HepG2 (cell line): ENCODE data around the gene C2orf78. TPM values are rescaled to one million over a fixed set of nuclear protein-coding genes. Genes with fewer than 3 reads are reported as not detected.

Experiments
- ATF3 ChIP-seq: sonication (generic); formaldehyde crosslinking; IDR thresholded peaks from 2 replicates; pipeline ENCODE4 v1.4.0; 2020; ENCODE audit warnings: missing genetic modification reagents
- CHD2 ChIP-seq: IDR thresholded peaks from 2 replicates; pipeline ENCODE4 v1.6.1; 2011; ENCODE audit warnings: low read depth, low read length, improper control_type of control experiment
- DNMT1 ChIP-seq: sonication (generic); formaldehyde crosslinking; IDR thresholded peaks from 2 replicates; pipeline ENCODE4 v1.5.1; 2020; ENCODE audit warnings: mild to moderate bottlenecking, missing genetic modification reagents
- DZIP1 ChIP-seq: sonication (generic); formaldehyde crosslinking; IDR thresholded peaks from 2 replicates; pipeline ENCODE4 v1.5.0; 2020; ENCODE audit warnings: mild to moderate bottlenecking, missing genetic modification reagents
- EEA1 ChIP-seq: sonication (generic); formaldehyde crosslinking; IDR thresholded peaks from 2 replicates; pipeline ENCODE4 v1.5.1; 2020; ENCODE audit warnings: mild to moderate bottlenecking, missing genetic modification reagents, borderline replicate concordance
- FOXK1 ChIP-seq: sonication (generic); formaldehyde crosslinking; IDR thresholded peaks from 2 replicates; pipeline ENCODE4 v1.4.0; 2020; ENCODE audit warnings: low read depth, missing genetic modification reagents, borderline replicate concordance
- GABPB1 ChIP-seq: IDR thresholded peaks from 2 replicates; pipeline ENCODE4 v1.6.1; 2016; ENCODE audit warnings: mild to moderate bottlenecking, missing genetic modification reagents, moderate library complexity, missing compliant biosample characterization
- JUNB ChIP-seq: sonication (generic); formaldehyde crosslinking; IDR thresholded peaks from 2 replicates; pipeline ENCODE4 v1.8.0; 2022; ENCODE audit warnings: missing genetic modification reagents, mild to moderate bottlenecking, borderline replicate concordance
- LCORL ChIP-seq, 2 experiments: fragments of 450-650 bp in 1 of 2; sonication (generic) in 1 of 2; formaldehyde crosslinking in 1 of 2; IDR thresholded peaks; 2 replicates each; pipeline versions ENCODE4 v1.5.0 to v1.6.1; 2017 to 2020; ENCODE audit warnings: antibody characterized with exemption in 1 of 2, missing genetic modification reagents in 1 of 2
- MAFG ChIP-seq: sonication (generic); formaldehyde crosslinking; IDR thresholded peaks from 2 replicates; pipeline ENCODE4 v1.5.1; 2020; ENCODE audit warnings: mild to moderate bottlenecking, missing genetic modification reagents
- PAF1 ChIP-seq: IDR thresholded peaks from 2 replicates; pipeline ENCODE4 v1.6.1; 2016; ENCODE audit warnings: missing genetic modification reagents, missing compliant biosample characterization
- PRDM10 ChIP-seq: sonication (generic); formaldehyde crosslinking; IDR thresholded peaks from 2 replicates; pipeline ENCODE4 v1.4.0; 2020; ENCODE audit warnings: low read depth, missing genetic modification reagents
- SKI ChIP-seq: fragments of 450-650 bp; IDR thresholded peaks from one replicate; pipeline ENCODE4 v1.6.1; 2018; ENCODE audit warnings: mild to moderate bottlenecking; ENCODE audit not compliant: partially characterized antibody
- SMAD1 ChIP-seq: sonication (generic); formaldehyde crosslinking; IDR thresholded peaks from 2 replicates; pipeline ENCODE4 v1.4.0; 2020; ENCODE audit warnings: missing genetic modification reagents, low read depth, mild to moderate bottlenecking, borderline replicate concordance
- SMYD3 ChIP-seq: sonication (generic); formaldehyde crosslinking; IDR thresholded peaks from 2 replicates; pipeline ENCODE4 v1.8.1; 2023; ENCODE audit warnings: mild to moderate bottlenecking, missing genetic modification reagents
- SRSF9 ChIP-seq: fragments of 200-400 bp; formaldehyde crosslinking; IDR thresholded peaks from 2 replicates; pipeline ENCODE4 v1.6.1; 2018; ENCODE audit warnings: borderline replicate concordance, mild to moderate bottlenecking, low read depth, low read length; ENCODE audit not compliant: insufficient read depth, poor library complexity, severe bottlenecking
- ZFP37 ChIP-seq: sonication (generic); formaldehyde crosslinking; IDR thresholded peaks from 2 replicates; pipeline ENCODE4 v1.4.0; 2020; ENCODE audit warnings: missing genetic modification reagents, borderline replicate concordance
- ZKSCAN8 ChIP-seq: IDR thresholded peaks from 2 replicates; pipeline ENCODE4 v1.6.1; 2016; ENCODE audit warnings: borderline replicate concordance, missing genetic modification reagents, missing compliant biosample characterization
- ZNF17 ChIP-seq: sonication (generic); formaldehyde crosslinking; IDR thresholded peaks from 2 replicates; pipeline ENCODE4 v1.5.0; 2020; ENCODE audit warnings: mild to moderate bottlenecking, missing genetic modification reagents
- ZNF709 ChIP-seq: sonication (generic); formaldehyde crosslinking; IDR thresholded peaks from 2 replicates; pipeline ENCODE4 v1.5.0; 2020; ENCODE audit warnings: mild to moderate bottlenecking, missing genetic modification reagents
- ZNF879 ChIP-seq: sonication (generic); formaldehyde crosslinking; IDR thresholded peaks from 2 replicates; pipeline ENCODE4 v1.8.1; 2023; ENCODE audit warnings: missing genetic modification reagents
- ZSCAN21 ChIP-seq: sonication (generic); formaldehyde crosslinking; IDR thresholded peaks from 2 replicates; pipeline ENCODE4 v1.8.0; 2022; ENCODE audit warnings: mild to moderate bottlenecking, missing genetic modification reagents, moderate library complexity, borderline replicate concordance
- polyA plus RNA-seq, 8 experiments: library from polyadenylated mRNA; depleted of rRNA in 3 of 8; stranded (reverse) in 7 of 8; unstranded in 1 of 8; fragments of >200 nt; fragmentation: Illumina TruSeq in 4 of 8; extraction: Trizol in 4 of 8; gene quantifications; 2 replicates each; pipeline versions ENCODE4 v1.2.1 to v1.2.3, GENCODE V29; 2011 to 2016; ENCODE audit warnings: low read depth in 4 of 8, missing spikeins in 1 of 8, mixed read lengths in 1 of 8; ENCODE audit not compliant: insufficient read depth in 1 of 8
- total RNA-seq, 5 experiments: library from RNA; depleted of rRNA; stranded (reverse); fragments of >200 nt; fragmentation: Illumina TruSeq; extraction: Trizol; gene quantifications; 2 replicates each; pipeline ENCODE4 v1.2.3, GENCODE V29; 2016; ENCODE audit warnings: low read depth in 1 of 5

Gene C2orf78
- total and polyA plus RNA-seq, 2 of the 13 experiments (the other 11 are each of a cell fraction or from before 2014, with no cell fraction given): not detected

GRCh38 chr2:73736855-73737779 lies 46.9 kb upstream of the C2orf78 start, which contains the start of gene TPRKB (continued):
- TF ChIP-seq MAFG (CRISPR knock-in tag): no peak
- TF ChIP-seq ZKSCAN8 (CRISPR knock-in tag): peak; percentile 69; the same call in 1 of the 2 replicates
- TF ChIP-seq CHD2: no peak; the same call in none of the 2 replicates
- no peak for TF ChIP-seq ATF3
- peak; percentile 99 for TF ChIP-seq ZNF709 (CRISPR knock-in tag)
- peak; percentile 65; the same call in 1 of the 2 replicates for TF ChIP-seq EEA1
- no peak for TF ChIP-seq PAF1 (CRISPR knock-in tag)
- TF ChIP-seq ZNF879 (CRISPR knock-in tag): peak; percentile 82; the same call in 1 of the 2 replicates
- TF ChIP-seq DNMT1 (CRISPR knock-in tag): peak; percentile 89
- TF ChIP-seq SMAD1 (CRISPR knock-in tag): peak; percentile 89; the same call in 1 of the 2 replicates
- no peak for TF ChIP-seq SRSF9
- TF ChIP-seq DZIP1 (CRISPR knock-in tag): no peak
- TF ChIP-seq ZSCAN21: peak; percentile 43; the same call in 1 of the 2 replicates
- TF ChIP-seq PRDM10 (CRISPR knock-in tag): peak; percentile 89
- no peak for TF ChIP-seq ZFP37
- TF ChIP-seq SKI: no peak
- TF ChIP-seq SMYD3 (CRISPR knock-in tag): no peak; the same call in 1 of the 2 replicates
- no peak; the same call in 1 of the 2 replicates for TF ChIP-seq JUNB
- peak; percentile 99 for TF ChIP-seq GABPB1 (CRISPR knock-in tag)
- TF ChIP-seq ZNF17: 0 out of 2 replicates have a peak, but pooled peaks have one; percentile 78
- peak; percentile 96; the same call in 1 of the 2 replicates for TF ChIP-seq LCORL (IDR thresholded peaks at IDR 0.05)
- peak; percentile 44; the same call in 1 of the 2 replicates for TF ChIP-seq LCORL (CRISPR knock-in tag; IDR thresholded peaks at IDR 0.05)
- peak; percentile 96 for TF ChIP-seq FOXK1
